Measurements from ENCODE around the gene CISH.

DNA sequence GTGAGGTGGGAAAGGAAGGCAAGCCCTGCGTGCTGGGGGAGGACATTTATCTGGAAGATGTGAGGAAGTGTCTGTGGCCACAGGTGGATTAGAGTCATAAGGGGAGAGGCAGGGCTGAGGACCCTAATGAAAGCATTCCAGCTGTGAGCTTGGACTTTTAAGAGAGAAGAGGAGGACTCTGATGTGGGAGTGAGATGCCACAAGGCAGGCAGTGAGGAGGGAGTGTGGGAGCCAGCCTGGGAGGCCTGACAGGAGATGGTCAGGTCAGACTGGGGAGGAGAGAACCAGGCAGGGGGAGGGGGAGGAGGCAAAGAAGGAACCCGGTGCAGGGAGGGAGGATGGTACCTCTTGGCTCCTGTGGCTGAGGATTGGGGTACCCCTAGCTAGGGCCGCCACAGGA, 26.4 kb upstream of the CISH start:
- TF ChIP-seq CTCF (conservative IDR thresholded peaks at IDR 0.05; ENCODE audit: low read length) (no peak), EZH2phosphoT487 (IDR thresholded peaks at IDR 0.05; ENCODE audit: borderline replicate concordance) (no peak)
